NCI-H748 (cell line): ENCODE measurements around the gene BCAS3.
"Not testable (repeated sequence)": the region's sequence is repeated elsewhere in the genome, so short reads cannot be mapped to it uniquely, and the experiment has no call there.

Experiments used
- DNase-seq: peaks from one replicate; lab custom pipeline; 2025; ENCODE audit not compliant: unreplicated experiment; lab: John Stamatoyannopoulos, UW

The BCAS3 gene

DNA sequence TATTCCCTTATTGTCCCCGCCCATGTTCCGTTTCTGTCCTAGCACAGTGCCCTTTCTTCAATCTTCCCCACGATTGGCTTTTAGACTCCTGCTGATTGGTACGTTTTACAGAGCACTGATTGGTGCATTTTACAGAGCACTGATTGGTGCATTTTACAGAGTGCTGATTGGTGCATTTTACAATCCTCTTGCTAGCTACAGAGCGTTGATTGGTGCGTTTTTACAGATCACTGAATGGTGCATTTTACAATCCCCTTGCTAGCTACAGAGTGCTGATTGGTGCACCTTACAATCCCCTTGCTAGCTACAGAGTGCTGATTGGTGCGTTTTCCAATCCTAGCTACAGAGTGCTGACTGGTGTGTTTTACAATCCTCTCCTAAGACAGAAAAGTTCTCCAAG, 3.0 kb upstream of the BCAS3 start:
- DNase-seq = not testable (repeated sequence)

GRCh38 chr17:60675997-60676396, 1.7 kb upstream of the BCAS3 start:
- no peak for DNase-seq

DNA sequence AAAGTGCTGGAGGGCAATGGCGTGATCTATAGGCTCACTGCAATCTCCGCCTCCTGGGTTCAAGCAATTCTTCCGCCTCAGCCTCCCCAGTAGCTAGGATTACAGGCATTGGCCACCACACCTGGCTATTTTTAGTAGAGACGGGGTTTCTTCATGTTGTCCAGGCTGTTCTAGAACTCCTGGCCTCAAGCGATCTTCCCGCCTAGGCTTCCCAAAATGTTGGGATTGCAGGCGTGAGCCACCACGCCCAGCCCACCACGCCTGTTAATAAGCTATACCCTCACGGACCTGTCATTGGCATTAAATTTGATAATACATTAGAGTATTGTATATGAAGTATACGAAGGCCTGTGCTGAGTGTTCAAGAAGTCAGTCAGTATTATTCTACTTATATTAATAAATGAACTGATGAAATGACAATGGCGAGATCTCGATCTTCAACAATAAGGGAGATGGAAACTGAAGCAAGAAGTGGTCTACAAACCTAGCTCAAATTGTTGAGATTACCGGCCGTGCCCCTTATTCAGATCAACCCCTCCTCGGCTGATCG, 818 bp upstream of the BCAS3 start:
- no peak for DNase-seq

- no peak for DNase-seq
Measured at GRCh38 chr17:60678118-60678444, 430 bp downstream of the BCAS3 start.

DNA sequence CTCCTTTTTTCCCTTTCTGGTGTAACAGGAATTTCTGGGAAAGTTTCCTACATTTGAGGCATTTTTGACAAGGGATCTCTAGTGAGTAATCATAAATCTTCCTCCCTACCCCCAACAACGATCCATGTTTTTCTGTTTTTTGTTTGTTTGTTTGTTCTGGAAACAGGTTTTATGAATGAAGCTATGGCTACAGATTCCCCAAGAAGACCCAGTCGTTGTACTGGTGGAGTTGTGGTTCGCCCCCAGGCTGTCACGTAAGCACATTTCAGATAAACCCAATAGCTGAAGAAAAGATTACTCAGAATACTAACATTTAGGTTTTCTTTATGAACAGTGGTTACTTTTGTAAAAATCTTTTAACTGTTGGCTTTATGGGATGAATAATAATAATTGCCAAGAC, 1.6 kb downstream of the BCAS3 start:
- DNase-seq = no peak

GRCh38 chr17:60680754-60681153, 3.1 kb downstream of the BCAS3 start:
- DNase-seq = no peak

DNA sequence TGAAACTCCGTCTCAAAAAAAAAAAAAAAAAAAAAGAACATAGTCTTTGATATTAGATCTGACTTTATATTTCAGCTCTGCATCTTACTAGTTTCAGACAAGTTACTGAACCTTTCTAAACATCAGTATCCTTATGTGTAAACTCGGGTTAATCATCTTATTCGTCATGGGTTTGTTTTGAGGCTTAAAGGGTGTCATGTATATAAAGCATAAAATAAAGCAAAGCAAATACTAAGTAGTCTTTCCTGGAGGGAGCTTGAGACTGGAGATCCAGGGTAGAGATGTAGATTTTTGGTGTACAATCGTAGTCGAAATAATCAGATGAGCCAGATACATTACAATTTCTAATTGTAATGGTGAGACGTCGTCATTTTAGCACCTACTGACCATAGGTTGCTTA, 7.8 kb downstream of the BCAS3 start:
- DNase-seq = no peak

- DNase-seq = no peak
Measured at GRCh38 chr17:60695960-60696359, 18.3 kb downstream of the BCAS3 start.

DNA sequence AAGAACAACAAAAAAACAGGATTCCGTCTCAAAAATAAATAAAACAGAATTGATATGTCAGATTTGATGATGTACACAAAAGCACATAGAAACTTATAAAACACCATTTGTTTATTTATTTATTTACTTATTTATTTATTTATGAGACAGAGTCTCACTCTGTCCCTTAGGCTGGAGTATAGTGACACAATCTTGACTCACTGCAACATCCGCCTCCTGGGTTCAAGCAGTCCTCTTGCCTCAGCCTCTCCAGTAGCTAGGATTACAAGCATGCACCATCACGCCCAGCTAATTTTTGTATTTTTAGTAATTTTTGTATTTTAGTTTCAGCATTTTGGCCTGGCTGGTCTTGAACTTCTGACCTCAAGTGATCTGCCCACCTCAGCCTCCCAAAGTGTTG, 21.4 kb downstream of the BCAS3 start:
- DNase-seq = no peak

- no peak for DNase-seq
Measured at GRCh38 chr17:60704170-60704569, 26.5 kb downstream of the BCAS3 start.

- DNase-seq = no peak
Measured at GRCh38 chr17:60712675-60713074, 35.0 kb downstream of the BCAS3 start.

DNA sequence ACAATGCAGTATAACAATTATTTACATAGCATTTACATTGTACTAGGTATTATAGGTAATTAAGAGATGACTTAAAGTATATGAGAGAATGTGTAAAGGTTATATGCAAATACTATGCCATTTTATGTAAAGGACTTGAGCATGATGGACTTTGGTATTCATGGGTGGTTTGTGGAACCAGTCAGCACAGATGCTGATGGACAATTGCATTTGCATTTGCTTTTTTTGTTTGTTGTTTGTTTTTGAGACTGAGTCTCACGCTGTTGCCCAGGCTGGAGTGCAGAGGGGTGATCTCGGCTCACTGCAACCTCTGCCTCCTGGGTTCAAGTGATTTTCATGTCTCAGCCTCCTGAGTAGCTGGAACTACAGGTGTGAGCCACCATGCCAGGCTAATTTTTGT, 36.0 kb downstream of the BCAS3 start:
- no peak for DNase-seq

DNA sequence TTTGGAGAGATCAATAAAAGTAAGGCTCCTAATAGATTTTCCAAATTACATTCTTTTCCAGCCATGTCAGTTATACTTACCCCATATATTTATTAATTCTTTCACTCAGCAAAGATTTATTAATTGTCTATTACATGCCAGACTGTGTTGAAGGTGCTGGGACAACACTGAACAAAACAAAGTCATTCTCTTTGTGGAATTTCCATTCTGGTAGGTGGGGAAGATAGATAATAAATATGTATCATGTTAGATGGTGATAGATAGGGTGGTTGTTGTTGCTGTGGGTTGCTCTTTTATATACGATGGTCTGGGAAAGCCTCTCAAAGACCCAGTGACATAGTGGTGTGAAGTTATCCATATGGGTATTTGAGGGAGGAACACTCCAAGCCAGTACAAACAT, 39.1 kb downstream of the BCAS3 start:
- DNase-seq = no peak

GRCh38 chr17:60717814-60718213, 40.2 kb downstream of the BCAS3 start:
- peak; percentile 7 for DNase-seq

DNA sequence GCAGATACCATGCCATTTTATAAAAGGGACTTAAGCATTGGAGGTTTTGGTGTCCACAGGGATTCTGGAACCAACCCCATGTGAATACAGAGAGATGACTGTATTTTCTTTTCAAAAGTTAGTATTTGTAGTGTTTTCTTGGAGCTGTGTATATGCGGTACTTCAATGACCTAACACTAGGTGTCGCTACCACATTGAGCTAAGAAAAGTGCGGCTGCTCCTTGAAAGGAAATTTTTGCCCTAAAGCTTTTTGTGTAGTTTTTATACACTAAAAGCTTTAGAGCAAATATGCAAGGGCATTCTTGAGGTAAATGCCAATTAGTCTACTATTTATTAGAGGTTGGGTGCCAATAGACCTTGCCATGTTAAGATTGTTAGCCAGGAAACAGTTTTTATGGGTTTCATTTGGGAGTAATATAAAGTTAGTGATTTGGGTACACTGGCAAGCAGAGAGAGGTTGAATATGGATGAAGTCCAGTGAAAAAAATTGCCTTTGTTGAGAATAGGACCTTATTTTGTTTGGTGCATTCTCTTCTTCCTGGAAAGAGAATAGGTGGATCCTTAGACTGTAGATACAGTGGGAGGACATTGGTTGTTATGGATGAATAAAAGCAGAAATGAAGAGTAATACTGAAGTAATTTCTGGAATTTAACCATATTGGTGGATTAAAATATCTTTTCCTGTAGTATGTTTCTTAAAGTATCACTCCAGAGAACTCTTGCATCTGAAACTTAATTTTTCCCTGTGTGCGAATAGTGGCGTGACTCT, 43.3 kb downstream of the BCAS3 start:
- DNase-seq = peak; percentile 57

GRCh38 chr17:60724647-60725046, 47.0 kb downstream of the BCAS3 start:
- no peak for DNase-seq

GRCh38 chr17:60729854-60730253, 52.2 kb downstream of the BCAS3 start:
- no peak for DNase-seq

- no peak for DNase-seq
Measured at GRCh38 chr17:60730273-60730672, 52.6 kb downstream of the BCAS3 start.

DNA sequence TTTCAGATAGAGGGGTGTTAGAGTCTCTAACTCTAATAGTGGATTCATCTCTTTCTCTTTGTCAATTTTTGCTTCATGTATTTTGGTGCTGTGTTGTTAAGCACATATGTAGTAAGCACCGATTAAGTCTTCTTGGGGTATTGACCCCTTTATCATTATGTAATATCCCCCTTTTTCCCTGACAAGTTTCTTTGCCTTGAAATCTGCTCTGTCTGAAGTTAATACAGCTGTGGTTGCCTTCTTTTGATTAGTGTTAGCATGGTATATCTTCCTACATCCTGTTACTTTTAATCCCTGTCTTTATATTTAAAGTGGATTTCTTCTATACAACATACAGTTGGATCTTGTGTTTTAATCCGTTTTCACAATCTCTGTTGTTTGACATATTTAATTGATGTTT, 60.6 kb downstream of the BCAS3 start:
- no peak for DNase-seq

DNA sequence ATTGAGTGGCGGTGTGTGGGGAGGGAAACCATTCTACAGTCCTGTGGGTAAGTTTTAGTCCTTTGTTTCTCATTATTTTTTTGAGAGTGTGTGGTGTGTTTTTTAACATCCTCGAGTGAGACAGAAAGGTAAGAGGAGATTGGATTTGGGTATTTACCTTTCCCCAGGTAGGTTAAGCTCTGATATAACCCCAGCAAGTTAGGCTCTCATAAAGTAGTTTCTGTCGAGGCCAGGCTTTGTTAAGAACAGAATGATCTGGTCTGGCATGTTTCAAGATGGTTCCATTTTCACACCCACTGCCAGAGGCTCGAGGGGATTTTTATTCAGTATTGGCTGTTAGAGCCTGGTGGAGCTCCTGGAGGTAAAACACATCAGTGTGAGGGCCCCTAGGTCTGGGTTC, 62.9 kb downstream of the BCAS3 start:
- no peak for DNase-seq

GRCh38 chr17:60741031-60741430, 63.4 kb downstream of the BCAS3 start:
- DNase-seq = no peak

DNA sequence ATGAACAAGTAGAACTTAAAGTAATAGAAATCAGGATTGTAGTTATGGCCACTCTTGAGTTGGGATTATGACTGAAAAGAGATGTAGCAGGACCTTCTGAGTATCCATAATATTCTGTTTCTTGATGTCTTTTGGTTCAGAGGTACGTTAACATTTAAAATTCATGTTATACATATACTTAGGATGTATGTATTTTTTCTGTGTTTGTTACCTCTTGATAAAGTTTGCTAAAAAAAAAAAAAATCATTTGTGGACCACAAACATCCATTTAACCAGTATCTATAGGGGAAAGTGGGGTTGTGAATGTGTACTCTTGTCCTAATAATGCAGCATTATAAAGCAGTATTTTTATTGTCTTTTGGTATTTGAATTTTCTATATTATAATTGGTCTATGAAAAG, 65.6 kb downstream of the BCAS3 start:
- DNase-seq = no peak

DNA sequence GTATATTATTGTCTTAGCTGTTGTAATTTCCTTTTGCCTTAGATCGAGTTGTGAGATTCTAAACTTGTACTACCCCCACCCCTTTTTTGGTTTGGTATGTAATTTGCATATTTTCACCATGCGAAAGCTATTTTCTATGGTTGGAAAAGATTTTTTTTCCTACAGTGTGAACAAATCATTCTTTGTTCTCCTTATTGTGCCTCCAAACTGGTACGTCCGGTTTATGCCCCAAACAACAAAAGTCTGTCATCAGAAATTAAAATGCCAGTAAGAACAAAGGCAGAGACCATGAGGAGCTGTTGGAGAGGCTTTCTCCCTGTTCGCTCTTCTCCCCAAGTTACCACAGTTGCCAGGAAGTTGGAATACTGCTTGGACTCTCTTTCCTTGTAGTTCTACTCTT, 66.1 kb downstream of the BCAS3 start:
- peak; percentile 76 for DNase-seq
